Keratinocyte (primary cell): Measurements from ENCODE around the gene KREMEN2. TPM values are rescaled to one million over a fixed set of nuclear protein-coding genes. Genes with fewer than 3 reads are reported as not detected.
A peak's percentile ranks its signal among the peaks of the same experiment; 100 is the strongest.

Experiments used
- DNase-seq: peaks from one replicate; pipeline ENCODE4 v3.0.0-alpha.2; 2011; ENCODE audit warnings: low read depth, missing footprints, low spot score
- FAIRE-seq: peaks from 2 replicates; lab custom pipeline; 2011; peaks lifted over from hg19 to GRCh38; lab: Jason Lieb, UNC
- H2AFZ ChIP-seq: 2 replicates; pipeline ENCODE4 v1.6.0; 2012; ENCODE audit warnings: low read length, control low read depth, inconsistent platforms; ENCODE audit not compliant: control insufficient read depth
- H3K27ac ChIP-seq: 2 replicates; pipeline ENCODE4 v1.5.1; 2011; ENCODE audit warnings: low read length; ENCODE audit not compliant: control insufficient read depth, insufficient read depth
- H3K27me3 ChIP-seq: 3 replicates; pipeline ENCODE4 v1.6.0; 2011; ENCODE audit warnings: low read length; ENCODE audit not compliant: control insufficient read depth, insufficient read depth; ENCODE audit errors: extremely low read depth
- H3K36me3 ChIP-seq, 2 experiments: 2 replicates in 1 of 2; 3 replicates in 1 of 2; pipeline ENCODE4 v1.5.1; 2011; ENCODE audit warnings: low read length in 2 of 2, mild to moderate bottlenecking in 1 of 2; ENCODE audit not compliant: control insufficient read depth in 2 of 2, insufficient read depth in 2 of 2; ENCODE audit errors: extremely low read depth in 1 of 2
- H3K4me1 ChIP-seq: 3 replicates; pipeline ENCODE4 v1.5.1; 2011; ENCODE audit warnings: low read length; ENCODE audit not compliant: control insufficient read depth, insufficient read depth; ENCODE audit errors: extremely low read depth
- H3K4me2 ChIP-seq: 3 replicates; pipeline ENCODE4 v1.6.0; 2011; ENCODE audit warnings: low read depth, low read length; ENCODE audit not compliant: control insufficient read depth, insufficient read depth; ENCODE audit errors: extremely low read depth
- H3K4me3 ChIP-seq, 3 experiments: fragments of 200-600 bp in 1 of 3; sonication (generic) in 1 of 3; 2 replicates in 2 of 3; 3 replicates in 1 of 3; pipeline ENCODE4 v1.5.1; 2011 to 2016; ENCODE audit warnings: low read length in 3 of 3, mild to moderate bottlenecking in 3 of 3, control low read depth in 2 of 3, inconsistent platforms in 1 of 3, low read depth in 1 of 3, mixed read lengths in 1 of 3, mixed run types in 1 of 3, moderate library complexity in 1 of 3; ENCODE audit not compliant: control insufficient read depth in 2 of 3, insufficient read depth in 2 of 3; ENCODE audit errors: extremely low read depth in 1 of 3
- H3K79me2 ChIP-seq: 2 replicates; pipeline ENCODE4 v1.6.0; 2012; ENCODE audit warnings: low read length; ENCODE audit not compliant: control insufficient read depth, insufficient read depth
- H3K9ac ChIP-seq: 3 replicates; pipeline ENCODE4 v1.6.0; 2011; ENCODE audit warnings: low read length; ENCODE audit not compliant: control insufficient read depth, insufficient read depth; ENCODE audit errors: extremely low read depth
- H3K9me1 ChIP-seq: 3 replicates; pipeline ENCODE4 v1.6.0; 2011; ENCODE audit warnings: low read length; ENCODE audit not compliant: control insufficient read depth, insufficient read depth; ENCODE audit errors: extremely low read depth
- H3K9me3 ChIP-seq: 2 replicates; pipeline ENCODE4 v1.5.1; 2012; ENCODE audit warnings: low read depth, low read length; ENCODE audit not compliant: control insufficient read depth
- H4K20me1 ChIP-seq: 3 replicates; pipeline ENCODE4 v1.6.0; 2011; ENCODE audit warnings: low read length; ENCODE audit not compliant: control insufficient read depth, insufficient read depth; ENCODE audit errors: extremely low read depth
- EZH2 ChIP-seq: IDR thresholded peaks from one replicate; pipeline ENCODE4 v1.6.1; 2012; ENCODE audit warnings: inconsistent platforms, mild to moderate bottlenecking, low read length, moderate library complexity
- dilution Hi-C: fragments of 300-500 bp; cut with MboI; formaldehyde crosslinking; loops from one replicate; pipeline ENCODE4 v1.7.0; 2020; ENCODE audit warnings: low sequenced_read_pairs; ENCODE audit not compliant: extremely low pct_ligation_motif_present
- polyA plus RNA-seq, 5 experiments: library from polyadenylated mRNA; depleted of rRNA in 3 of 5; stranded (reverse) in 3 of 5; stranded (forward) in 1 of 5; unstranded in 1 of 5; fragments of >200 nt; gene quantifications; 1 replicate in 1 of 5; 2 replicates in 3 of 5; 3 replicates in 1 of 5; pipeline versions ENCODE4 v1.2.1 to v1.2.3, GENCODE V29; 2011 to 2012; ENCODE audit warnings: missing spikeins in 2 of 5, low read depth in 1 of 5, low replicate concordance in 1 of 5
- TF ChIP-seq, protein P1 (sequence below), 3 experiments: IDR thresholded peaks in 1 of 3; conservative IDR thresholded peaks in 1 of 3; optimal IDR thresholded peaks in 1 of 3; 2 replicates in 2 of 3; 3 replicates in 1 of 3; pipeline versions ENCODE3 to v1.5.1; 2011; ENCODE audit warnings: low read length in 3 of 3, mild to moderate bottlenecking in 3 of 3, moderate library complexity in 2 of 3, control low read depth in 1 of 3, inconsistent platforms in 1 of 3; ENCODE audit not compliant: insufficient read depth in 2 of 3; ENCODE audit errors: extremely low read depth in 1 of 3

Gene KREMEN2
- polyA plus RNA-seq, 1 donor (not counting 4 experiments of a cell fraction or from before 2014, with no cell fraction given), result 3.3 TPM

DNA sequence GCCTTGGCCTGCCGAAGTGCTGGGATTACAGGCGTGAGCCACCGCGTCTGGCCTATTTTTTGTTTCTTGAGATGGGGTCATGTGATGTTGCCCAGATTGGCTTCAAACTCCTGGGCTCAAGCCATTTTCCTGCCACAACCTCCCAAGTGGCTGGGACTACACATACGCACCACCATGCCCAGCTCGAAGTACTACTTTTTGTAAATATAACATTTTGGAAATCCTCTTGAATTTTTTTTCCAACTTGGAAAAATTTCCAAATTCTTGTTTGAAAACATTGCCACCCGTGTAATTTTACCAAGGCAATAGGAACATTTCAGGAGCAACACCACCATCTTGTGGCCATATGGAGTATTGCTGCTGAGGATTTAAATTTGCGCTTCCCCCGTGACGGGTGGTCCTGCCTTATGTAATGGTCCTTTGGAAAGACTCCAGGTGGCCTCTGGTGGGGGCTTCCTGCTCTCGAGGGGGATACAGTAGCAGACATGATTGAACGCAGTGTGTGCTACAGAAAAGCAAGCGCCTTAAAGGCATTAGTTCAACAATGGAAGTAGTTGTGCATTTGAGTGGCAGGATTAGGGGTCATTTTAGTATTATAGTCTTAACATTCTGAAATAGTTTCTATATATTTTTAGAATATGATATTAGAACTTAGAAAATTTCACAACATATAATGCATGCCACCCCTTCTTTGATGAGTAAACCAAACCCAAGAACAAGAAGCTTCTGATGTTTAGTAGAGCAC lies 44.4 kb upstream of the KREMEN2 start:
- Histone ChIP-seq H3K4me2 (no peak overlapping the region), H3K9me3 (no peaks in the 10 kb centered on the region), H2AFZ (no peak overlapping the region), H3K79me2 (peaks cover 15% of the 10 kb centered on the region), H3K36me3 (peaks cover 2 to 6% of the 10 kb centered on the region in 2 experiments), H3K4me1 (peaks cover 18% of the 10 kb centered on the region), H3K27me3 (no peaks in the 10 kb centered on the region), H4K20me1 (no peaks in the 10 kb centered on the region), H3K27ac (peak overlapping the region; percentile 5), H3K4me3 (no peak overlapping the region), H3K9me1 (no peaks in the 10 kb centered on the region), H3K9ac (no peak overlapping the region)
- peak; percentile 5 for FAIRE-seq
- no peak for DNase-seq
- dilution Hi-C loops, result no loop called here
- no peak for TF ChIP-seq EZH2
- TF ChIP-seq, protein P1, sequence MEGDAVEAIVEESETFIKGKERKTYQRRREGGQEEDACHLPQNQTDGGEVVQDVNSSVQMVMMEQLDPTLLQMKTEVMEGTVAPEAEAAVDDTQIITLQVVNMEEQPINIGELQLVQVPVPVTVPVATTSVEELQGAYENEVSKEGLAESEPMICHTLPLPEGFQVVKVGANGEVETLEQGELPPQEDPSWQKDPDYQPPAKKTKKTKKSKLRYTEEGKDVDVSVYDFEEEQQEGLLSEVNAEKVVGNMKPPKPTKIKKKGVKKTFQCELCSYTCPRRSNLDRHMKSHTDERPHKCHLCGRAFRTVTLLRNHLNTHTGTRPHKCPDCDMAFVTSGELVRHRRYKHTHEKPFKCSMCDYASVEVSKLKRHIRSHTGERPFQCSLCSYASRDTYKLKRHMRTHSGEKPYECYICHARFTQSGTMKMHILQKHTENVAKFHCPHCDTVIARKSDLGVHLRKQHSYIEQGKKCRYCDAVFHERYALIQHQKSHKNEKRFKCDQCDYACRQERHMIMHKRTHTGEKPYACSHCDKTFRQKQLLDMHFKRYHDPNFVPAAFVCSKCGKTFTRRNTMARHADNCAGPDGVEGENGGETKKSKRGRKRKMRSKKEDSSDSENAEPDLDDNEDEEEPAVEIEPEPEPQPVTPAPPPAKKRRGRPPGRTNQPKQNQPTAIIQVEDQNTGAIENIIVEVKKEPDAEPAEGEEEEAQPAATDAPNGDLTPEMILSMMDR (optimal IDR thresholded peaks at IDR 0.05 in 1 of 3, IDR thresholded peaks at IDR 0.05 in 1 of 3, conservative IDR thresholded peaks at IDR 0.05 in 1 of 3; ENCODE audit: extremely low read depth in 1 of 3, insufficient read depth in 2 of 3, low read length in 3 of 3), result peak; percentile 60 to 91 (median 83)

DNA sequence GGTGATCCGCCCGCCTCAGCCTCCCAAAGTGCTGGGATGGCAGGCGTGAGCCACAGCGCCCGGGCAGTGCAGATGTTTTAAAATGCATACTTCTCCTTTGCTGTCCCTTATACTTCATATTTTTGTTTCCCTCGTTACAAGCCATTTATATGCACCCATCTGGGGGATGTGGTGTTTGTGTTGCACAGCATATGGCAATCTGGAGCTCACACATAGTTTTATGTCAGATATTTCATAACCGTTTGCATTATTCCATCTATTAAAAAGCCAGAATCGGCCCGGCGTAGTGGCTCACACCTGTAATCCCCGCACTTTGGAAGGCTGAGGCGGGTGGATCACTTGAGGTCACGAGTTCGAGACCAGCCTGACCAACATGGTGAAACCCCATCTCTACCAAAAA lies 40.6 kb upstream of the KREMEN2 start:
- no peak overlapping the region for H2AFZ ChIP-seq
- no peaks in the 10 kb centered on the region for H3K9me3 ChIP-seq
- H3K27me3 ChIP-seq, result no peaks in the 10 kb centered on the region
- no peak overlapping the region for H3K4me3 ChIP-seq
- no peaks in the 10 kb centered on the region for H3K9me1 ChIP-seq
- H3K36me3 ChIP-seq, result peaks cover 0 to 11% of the 10 kb centered on the region in 2 experiments
- no peaks in the 10 kb centered on the region for H4K20me1 ChIP-seq
- dilution Hi-C loops, result no loop called here
- peaks cover 17% of the 10 kb centered on the region for H3K79me2 ChIP-seq
- TF ChIP-seq EZH2, result no peak
- TF ChIP-seq, protein P1 (optimal IDR thresholded peaks at IDR 0.05 in 1 of 3, IDR thresholded peaks at IDR 0.05 in 1 of 3, conservative IDR thresholded peaks at IDR 0.05 in 1 of 3; ENCODE audit: extremely low read depth in 1 of 3, insufficient read depth in 2 of 3, low read length in 3 of 3), result no peak
- peaks cover 20% of the 10 kb centered on the region for H3K4me1 ChIP-seq
- FAIRE-seq, result no peak
- DNase-seq, result no peak
- no peak overlapping the region for H3K9ac ChIP-seq
- no peak overlapping the region for H3K27ac ChIP-seq
- H3K4me2 ChIP-seq, result no peak overlapping the region
